Nephron progenitor cell (in vitro differentiated cells): Measurements from ENCODE around the gene SUSD2.

Source experiments
- DNase-seq: peaks from one replicate; pipeline ENCODE4 v3.0.0; 2021
- H3K27ac Mint-ChIP-seq: 2 replicates; pipeline ENCODE4 v1.8.0; 2021; ENCODE audit warnings: mild to moderate bottlenecking, moderate library complexity, mixed read lengths
- H3K27me3 Mint-ChIP-seq: 2 replicates; pipeline ENCODE4 v1.8.0; 2021; ENCODE audit warnings: mild to moderate bottlenecking, low read depth, mixed read lengths; ENCODE audit not compliant: poor library complexity
- H3K36me3 Mint-ChIP-seq: 2 replicates; pipeline ENCODE4 v1.8.0; 2021; ENCODE audit warnings: low read depth, mixed read lengths
- H3K4me1 Mint-ChIP-seq: 2 replicates; pipeline ENCODE4 v1.8.0; 2021; ENCODE audit warnings: mixed read lengths
- H3K4me3 Mint-ChIP-seq: 2 replicates; pipeline ENCODE4 v1.8.0; 2021; ENCODE audit warnings: mild to moderate bottlenecking, moderate library complexity, mixed read lengths
- H3K9me3 Mint-ChIP-seq: 2 replicates; pipeline ENCODE4 v1.8.0; 2021; ENCODE audit warnings: mild to moderate bottlenecking, moderate library complexity, mixed read lengths
- CTCF ChIP-seq: fragments of 200-600 bp; sonication (generic); IDR thresholded peaks from 2 replicates; pipeline ENCODE4 v1.5.0; 2021; ENCODE audit warnings: antibody characterized with exemption

The SUSD2 gene

GRCh38 chr22:24175160-24175808 lies 6.0 kb upstream of the SUSD2 start:
- H3K4me1 Mint-ChIP-seq: no peaks in the 10 kb centered on the region
- no peaks in the 10 kb centered on the region for H3K9me3 Mint-ChIP-seq
- H3K4me3 Mint-ChIP-seq: no peak overlapping the region
- TF ChIP-seq CTCF: peak; percentile 68
- peaks cover 3% of the 10 kb centered on the region for H3K27me3 Mint-ChIP-seq
- H3K36me3 Mint-ChIP-seq: peaks cover 4% of the 10 kb centered on the region
- peak overlapping the region; percentile 54 for H3K27ac Mint-ChIP-seq
- peak; percentile 75 for DNase-seq

GRCh38 chr22:24176040-24176439 lies 5.2 kb upstream of the SUSD2 start:
- Mint-ChIP-seq H3K9me3 (no peaks in the 10 kb centered on the region), H3K4me3 (no peak overlapping the region), H3K27ac (no peak overlapping the region), H3K27me3 (peaks cover 3% of the 10 kb centered on the region), H3K36me3 (peaks cover 4% of the 10 kb centered on the region), H3K4me1 (no peaks in the 10 kb centered on the region)
- DNase-seq: no peak
- TF ChIP-seq CTCF: no peak

GRCh38 chr22:24176630-24177029 lies 4.7 kb upstream of the SUSD2 start:
- Mint-ChIP-seq H3K27ac (no peak overlapping the region), H3K4me1 (no peaks in the 10 kb centered on the region), H3K27me3 (peaks cover 3% of the 10 kb centered on the region), H3K36me3 (peaks cover 4% of the 10 kb centered on the region), H3K9me3 (no peaks in the 10 kb centered on the region), H3K4me3 (no peak overlapping the region)
- no peak for TF ChIP-seq CTCF
- no peak for DNase-seq

GRCh38 chr22:24177045-24177444 lies 4.2 kb upstream of the SUSD2 start:
- H3K27me3 Mint-ChIP-seq: peaks cover 3% of the 10 kb centered on the region
- TF ChIP-seq CTCF: no peak
- H3K36me3 Mint-ChIP-seq: peaks cover 4% of the 10 kb centered on the region
- DNase-seq: no peak
- H3K9me3 Mint-ChIP-seq: no peaks in the 10 kb centered on the region
- H3K4me3 Mint-ChIP-seq: no peak overlapping the region
- no peaks in the 10 kb centered on the region for H3K4me1 Mint-ChIP-seq
- no peak overlapping the region for H3K27ac Mint-ChIP-seq

GRCh38 chr22:24177456-24177855 lies 3.8 kb upstream of the SUSD2 start:
- no peak for TF ChIP-seq CTCF
- no peaks in the 10 kb centered on the region for H3K9me3 Mint-ChIP-seq
- DNase-seq: no peak
- H3K27me3 Mint-ChIP-seq: peaks cover 3% of the 10 kb centered on the region
- H3K4me3 Mint-ChIP-seq: no peak overlapping the region
- no peak overlapping the region for H3K27ac Mint-ChIP-seq
- peaks cover 4% of the 10 kb centered on the region for H3K36me3 Mint-ChIP-seq
- no peaks in the 10 kb centered on the region for H3K4me1 Mint-ChIP-seq

GRCh38 chr22:24178021-24178431 lies 3.3 kb upstream of the SUSD2 start:
- Mint-ChIP-seq H3K36me3 (peaks cover 3% of the 10 kb centered on the region), H3K4me1 (no peaks in the 10 kb centered on the region), H3K4me3 (no peak overlapping the region), H3K27me3 (peaks cover 3% of the 10 kb centered on the region), H3K9me3 (no peaks in the 10 kb centered on the region), H3K27ac (no peak overlapping the region)
- no peak for DNase-seq
- no peak for TF ChIP-seq CTCF
